T-helper 2 cell (primary cell): ENCODE results near the gene STX3.
"Not testable (repeated sequence)": the region's sequence is repeated elsewhere in the genome, so short reads cannot be mapped to it uniquely, and the experiment has no call there.

Experiments
- DNase-seq, 5 experiments: peaks; one replicate each; pipeline versions ENCODE4 v3.0.0 to v3.0.0-alpha.2; 2012 to 2022

The STX3 gene

DNA sequence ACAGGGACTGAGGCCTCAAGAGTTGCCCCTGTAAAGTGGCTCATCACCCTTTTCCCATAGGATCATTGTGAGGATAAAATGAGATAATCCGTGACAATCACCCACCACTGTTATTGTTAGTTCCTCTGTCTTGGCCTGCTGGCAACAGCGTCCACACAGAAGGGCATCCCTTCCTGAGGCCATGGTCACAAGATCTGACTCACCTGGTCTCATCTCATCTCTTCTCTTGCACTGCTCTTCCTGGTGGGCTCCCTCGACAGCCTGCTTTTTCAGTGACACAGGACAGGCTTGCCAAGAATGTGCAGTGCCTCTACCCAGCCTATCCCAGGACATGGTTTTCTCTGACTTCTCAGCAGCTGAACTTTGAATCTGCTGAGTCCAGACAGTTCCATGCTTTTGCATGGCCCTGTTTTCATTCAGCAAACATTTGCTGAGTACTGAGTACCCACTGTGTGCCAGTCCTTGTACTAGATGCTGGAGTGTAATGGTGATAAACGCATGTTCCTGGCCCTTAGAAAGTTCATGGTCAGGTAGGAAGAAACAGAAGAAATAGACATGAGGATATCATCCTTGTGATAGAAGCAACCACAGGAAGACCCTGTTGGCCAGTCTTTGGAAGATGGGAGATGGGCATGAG, 3.3 kb downstream of the STX3 start:
- no peak for DNase-seq

DNA sequence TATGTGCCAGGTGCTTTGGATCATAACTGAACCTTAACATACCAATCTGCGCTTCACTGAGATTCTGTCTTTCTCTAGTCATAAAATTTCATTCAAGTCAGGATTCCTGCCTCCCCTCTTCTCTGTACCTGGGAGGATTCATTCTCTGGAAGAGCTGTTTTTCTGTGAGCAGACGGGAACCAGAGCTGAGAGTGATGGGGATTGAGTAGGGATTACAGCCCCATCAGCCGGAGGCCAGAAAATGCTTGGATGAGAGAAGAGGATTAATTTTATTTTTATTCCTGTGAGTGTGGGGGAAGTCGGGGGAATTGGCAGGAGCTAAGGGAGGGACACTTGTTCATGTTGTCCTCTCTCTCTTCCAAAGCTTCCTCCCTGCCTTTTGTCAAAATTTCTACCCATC, 4.7 kb downstream of the STX3 start:
- no peak for DNase-seq

- no peak for DNase-seq
Measured at GRCh38 chr11:59760771-59761170, 5.6 kb downstream of the STX3 start.

GRCh38 chr11:59761993-59762392, 6.8 kb downstream of the STX3 start:
- DNase-seq = no peak

- DNase-seq = no peak
Measured at GRCh38 chr11:59765068-59765735, 10.0 kb downstream of the STX3 start.

DNA sequence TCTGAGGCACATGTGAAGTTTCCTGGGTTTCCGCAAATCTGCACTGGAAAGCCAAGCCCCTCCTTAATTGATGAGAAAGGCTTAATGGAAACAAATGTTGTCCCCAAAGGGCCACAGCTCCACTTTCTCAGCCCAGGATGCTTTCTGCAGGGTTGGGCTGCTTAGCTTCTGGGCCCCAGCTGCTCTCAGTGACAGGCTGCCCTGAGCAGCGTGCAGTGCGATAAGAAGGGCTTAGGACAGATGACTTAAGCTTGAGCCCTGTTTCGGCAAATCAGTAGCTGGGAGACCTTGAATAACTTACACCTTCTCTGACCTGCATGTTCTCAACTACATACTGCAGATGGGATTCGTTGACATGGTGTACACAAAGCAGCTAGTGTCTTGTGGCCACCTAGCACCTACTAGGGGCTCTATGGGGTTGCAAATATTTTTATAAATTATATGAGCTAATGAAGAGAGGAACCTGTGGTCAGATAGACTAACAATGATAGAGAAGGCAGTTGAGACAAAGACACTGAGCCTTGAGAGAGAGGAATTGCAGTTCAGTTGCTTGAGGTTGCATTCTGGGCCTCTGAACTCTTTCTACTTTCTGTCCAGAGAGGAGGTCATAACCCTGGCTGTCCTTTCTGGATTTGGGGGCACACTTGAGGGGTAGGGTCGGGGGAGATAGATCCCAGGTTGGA, 11.5 kb downstream of the STX3 start:
- peak in 1 of 5 experiments; percentile 27 for DNase-seq

DNA sequence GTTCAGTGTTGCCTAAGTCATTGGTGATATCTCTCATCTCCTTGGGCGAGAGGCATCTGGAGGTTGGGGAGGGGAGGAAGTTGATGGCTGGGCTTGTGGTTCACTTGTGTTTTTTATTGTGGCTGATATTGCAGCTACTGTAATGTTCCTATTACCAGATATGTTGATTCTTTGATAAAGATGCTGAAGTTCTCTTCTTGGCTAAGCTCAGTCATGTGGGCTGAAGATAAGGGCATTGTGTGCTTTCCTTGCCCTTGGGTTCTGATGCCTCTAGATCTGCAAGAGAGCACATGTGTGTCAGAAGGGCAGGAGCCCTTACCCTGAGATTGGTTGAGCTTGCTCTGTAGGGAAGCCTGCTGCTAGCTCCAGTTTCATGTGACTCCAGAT, 12.0 kb downstream of the STX3 start:
- DNase-seq = peak in 2 of 5 experiments; percentile 28 to 90

GRCh38 chr11:59769111-59769510, 13.9 kb downstream of the STX3 start:
- no peak for DNase-seq

- peak in 1 of 5 experiments; percentile 13 for DNase-seq
Measured at GRCh38 chr11:59769828-59770227, 14.7 kb downstream of the STX3 start.

GRCh38 chr11:59770319-59770718, 15.1 kb downstream of the STX3 start:
- no peak for DNase-seq

GRCh38 chr11:59770869-59771268, 15.7 kb downstream of the STX3 start:
- DNase-seq = no peak

GRCh38 chr11:59771605-59772004, 16.4 kb downstream of the STX3 start:
- no peak for DNase-seq

DNA sequence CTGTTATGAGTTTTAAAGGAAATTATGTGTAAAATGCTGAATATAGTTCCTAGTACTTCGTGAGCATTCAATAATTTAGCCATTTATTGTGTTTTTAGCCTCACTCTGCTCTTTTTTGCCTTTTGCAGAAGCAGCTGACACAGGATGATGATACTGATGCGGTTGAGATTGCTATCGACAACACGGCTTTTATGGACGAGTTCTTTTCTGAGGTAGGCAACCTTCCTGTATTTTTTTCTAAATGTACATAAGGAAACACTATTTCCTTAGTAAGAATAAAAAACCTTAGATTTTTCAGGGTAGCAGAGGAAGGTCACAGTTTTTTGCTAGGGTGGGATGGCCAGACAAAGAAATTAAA, 17.9 kb downstream of the STX3 start:
- peak in 1 of 5 experiments; percentile 78 for DNase-seq

- peak in 1 of 5 experiments; percentile 11 for DNase-seq
Measured at GRCh38 chr11:59776210-59777066, 21.3 kb downstream of the STX3 start.

DNA sequence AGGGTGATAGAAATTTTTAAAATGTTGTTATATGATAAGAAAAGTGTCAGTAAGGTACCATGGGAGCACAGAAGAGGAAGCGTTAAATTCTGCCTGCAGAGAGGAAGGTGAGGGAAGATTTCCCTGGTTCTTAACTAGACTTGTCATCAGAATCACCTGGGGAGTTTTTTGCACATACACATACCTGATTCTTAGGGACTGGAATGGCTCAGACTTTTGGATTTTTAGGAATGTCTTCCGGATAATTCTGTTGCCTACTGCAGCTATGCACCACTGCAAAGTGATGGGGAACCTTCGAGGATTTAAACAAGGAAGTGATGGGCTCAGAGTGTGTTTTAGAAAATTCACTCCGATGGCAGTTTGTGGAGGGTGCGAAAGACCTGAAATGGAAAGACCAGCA, 21.9 kb downstream of the STX3 start:
- no peak for DNase-seq

- DNase-seq = no peak
Measured at GRCh38 chr11:59778122-59778521, 22.9 kb downstream of the STX3 start.

DNA sequence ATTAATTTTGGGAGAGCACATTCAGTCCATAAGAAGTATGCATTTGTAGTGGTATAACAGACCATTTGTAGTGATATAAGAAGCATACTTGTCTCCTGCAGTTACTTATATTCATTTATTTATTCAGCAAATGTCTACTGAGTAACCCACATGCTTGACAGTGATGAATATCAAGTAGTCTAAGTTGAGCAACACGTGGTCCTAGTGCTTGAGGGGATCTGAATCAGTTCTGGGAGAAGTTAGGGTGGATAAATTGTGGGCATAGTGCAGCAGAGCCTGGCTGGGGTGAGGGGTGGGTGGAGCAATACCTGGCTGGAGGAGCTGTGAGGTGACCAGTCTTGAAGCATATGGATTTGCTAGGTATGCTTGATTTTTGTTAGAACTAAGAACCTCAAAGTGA, 24.3 kb downstream of the STX3 start:
- no peak for DNase-seq

- no peak for DNase-seq
Measured at GRCh38 chr11:59782080-59782479, 26.9 kb downstream of the STX3 start.

DNA sequence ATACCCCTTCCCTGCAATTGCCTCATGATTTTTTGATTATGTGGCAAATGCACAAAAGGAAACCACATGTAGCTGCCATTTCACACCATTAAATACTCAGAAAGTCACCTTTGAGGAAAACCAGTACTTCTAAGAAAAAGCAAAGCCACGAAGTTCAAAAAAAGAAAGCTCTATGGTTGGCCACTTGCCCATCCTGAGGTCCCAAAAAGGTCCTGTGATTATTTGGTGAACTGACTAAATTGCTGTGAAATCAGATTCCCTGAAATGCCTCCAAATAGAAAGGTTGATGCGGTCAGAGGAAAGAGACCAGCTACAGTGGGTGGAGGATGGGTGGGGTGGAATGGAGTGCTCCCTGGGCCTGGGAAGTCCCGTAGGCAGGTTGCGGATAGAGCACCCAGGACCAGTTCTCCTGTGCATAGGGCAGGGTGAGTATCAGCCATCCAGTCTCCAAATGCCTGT, 28.5 kb downstream of the STX3 start:
- DNase-seq = peak in 1 of 5 experiments; percentile 61

- not testable (repeated sequence) for DNase-seq
Measured at GRCh38 chr11:59784441-59784840, 29.3 kb downstream of the STX3 start.

DNA sequence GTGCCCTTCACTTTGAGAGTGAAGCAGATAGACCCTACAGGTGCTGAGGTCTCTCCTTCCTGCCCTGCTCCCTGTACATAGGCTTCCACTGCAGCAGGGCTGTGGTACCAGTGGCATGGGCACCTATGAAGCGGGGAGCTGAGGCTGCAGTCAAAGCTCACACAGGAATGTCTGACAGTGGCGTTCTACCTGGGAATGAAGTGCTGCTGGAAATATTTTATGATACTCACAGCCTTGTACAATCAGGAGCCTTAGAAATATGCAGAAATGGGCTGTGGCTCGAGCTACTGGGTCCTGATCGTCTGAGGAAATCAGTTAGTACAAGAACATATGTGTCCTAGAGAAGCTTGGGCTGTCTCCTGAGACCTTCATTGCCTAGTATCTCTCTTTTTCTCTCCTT, 30.6 kb downstream of the STX3 start:
- DNase-seq = no peak

DNA sequence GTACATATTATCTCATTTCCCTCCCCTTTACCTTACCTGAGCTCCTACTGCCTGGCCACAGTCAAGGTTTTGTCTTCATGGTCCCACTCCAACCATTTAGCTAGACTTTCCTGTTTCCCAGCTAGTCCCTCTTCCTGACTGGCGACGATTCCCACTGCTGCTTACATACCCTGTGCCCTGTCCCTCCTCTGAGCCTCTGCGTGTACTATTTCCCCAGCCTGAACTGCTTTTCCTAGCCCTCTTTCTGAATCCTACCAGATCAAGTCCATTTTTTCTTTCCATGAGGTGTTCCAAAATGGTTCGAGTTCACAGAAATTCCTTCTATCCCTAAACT, 32.0 kb downstream of the STX3 start:
- DNase-seq = no peak

- no peak for DNase-seq
Measured at GRCh38 chr11:59787816-59788215, 32.6 kb downstream of the STX3 start.
